HepG2 (cell line): ENCODE data around the gene CD44. TPM values are rescaled to one million over a fixed set of nuclear protein-coding genes. Genes with fewer than 3 reads are reported as not detected.

Experiments used
- ATAC-seq: fragments of 200-7000 bp; cut with Tn5 transposase; 3 replicates; pipeline ENCODE4 v1.9.1; 2020; ENCODE audit warnings: mild to moderate bottlenecking, moderate library complexity
- BruUV-seq: library from RNA; stranded (reverse); fragments of 400-500 nt; replicated peaks from 2 replicates; lab custom pipeline; 2021; lab: Mats Ljungman, UMichigan
- CTCF ChIA-PET: fragments of 300-600 bp; formaldehyde crosslinking; extraction: SDS; loops from one replicate; lab custom pipeline; 2021; ENCODE audit warnings: low total read pairs, inconsistent platforms, low intra/inter-chr PET ratio; lab: Yijun Ruan, JAX
- POLR2A ChIA-PET: fragments of 350-600 bp; sonication (Branson Sonifier 250); formaldehyde crosslinking; loops from one replicate; lab custom pipeline; 2020; ENCODE audit warnings: antibody characterized with exemption, inconsistent platforms; lab: Yijun Ruan, JAX
- DNase-seq: peaks from one replicate; pipeline ENCODE4 v3.0.0-alpha.2; 2015; ENCODE audit warnings: low spot score
- FAIRE-seq: peaks from 3 replicates; lab custom pipeline; 2011; peaks lifted over from hg19 to GRCh38; lab: Jason Lieb, UNC
- H2AFZ ChIP-seq: one replicate; pipeline ENCODE4 v1.6.1; 2011; ENCODE audit warnings: low read length, inconsistent platforms
- H3K27ac ChIP-seq: fragments of 300-600 bp; 3 replicates; pipeline ENCODE4 v1.8.0; 2011; ENCODE audit warnings: mixed run types, mild to moderate bottlenecking, mixed read lengths, low read length, inconsistent platforms; ENCODE audit not compliant: insufficient read depth; ENCODE audit errors: extremely low read length
- H3K27me3 ChIP-seq, 2 experiments: fragments of 200-600 bp in 1 of 2; 2 replicates in 1 of 2; 3 replicates in 1 of 2; pipeline versions ENCODE4 v1.6.0 to v1.8.0; 2011; ENCODE audit warnings: low read length in 2 of 2, mild to moderate bottlenecking in 2 of 2, moderate library complexity in 2 of 2, inconsistent platforms in 1 of 2; ENCODE audit not compliant: insufficient read depth in 2 of 2, control insufficient read depth in 1 of 2
- H3K36me3 ChIP-seq, 2 experiments: fragments of 200-600 bp in 1 of 2; replicated peaks in 1 of 2; 2 replicates in 1 of 2; 3 replicates in 1 of 2; pipeline versions ENCODE4 v1.5.1 to v1.8.0; 2011; ENCODE audit warnings: low read length in 2 of 2, inconsistent platforms in 1 of 2; ENCODE audit not compliant: insufficient read depth in 2 of 2, control insufficient read depth in 1 of 2
- H3K4me1 ChIP-seq: 2 replicates; pipeline ENCODE4 v1.5.1; 2012; ENCODE audit warnings: low read length, inconsistent platforms; ENCODE audit not compliant: insufficient read depth
- H3K4me2 ChIP-seq: 2 replicates; pipeline ENCODE4 v1.6.0; 2011; ENCODE audit warnings: low read depth, low read length, inconsistent platforms
- H3K4me3 ChIP-seq, 3 experiments: fragments of 200-600 bp in 1 of 3; sonication (generic), shearing (Covaris generic) in 1 of 3; replicated peaks in 1 of 3; 2 replicates each; pipeline ENCODE4 v1.5.1; 2011 to 2016; ENCODE audit warnings: low read length in 3 of 3, inconsistent platforms in 2 of 3, low read depth in 2 of 3, mild to moderate bottlenecking in 2 of 3, control low read depth in 1 of 3, mixed read lengths in 1 of 3; ENCODE audit not compliant: insufficient read depth in 1 of 3
- H3K79me2 ChIP-seq: one replicate; pipeline ENCODE4 v1.6.1; 2011; ENCODE audit warnings: low read length, inconsistent platforms; ENCODE audit not compliant: insufficient read depth
- H3K9ac ChIP-seq: 2 replicates; pipeline ENCODE4 v1.6.0; 2011; ENCODE audit warnings: mild to moderate bottlenecking, low read depth, low read length, inconsistent platforms; ENCODE audit not compliant: insufficient read depth
- H3K9me3 ChIP-seq: 2 replicates; pipeline ENCODE4 v1.5.1; 2012; ENCODE audit warnings: mild to moderate bottlenecking, low read length
- H4K20me1 ChIP-seq: 2 replicates; pipeline ENCODE4 v1.6.0; 2011; ENCODE audit warnings: inconsistent platforms, mild to moderate bottlenecking, low read length, moderate library complexity; ENCODE audit not compliant: insufficient read depth
- CEBPB ChIP-seq: IDR thresholded peaks from 2 replicates; pipeline ENCODE4 v1.6.1; 2011; ENCODE audit warnings: low read depth, low read length, improper control_type of control experiment, borderline replicate concordance
- CEBPG ChIP-seq: IDR thresholded peaks from 2 replicates; pipeline ENCODE4 v1.6.1; 2016
- ELF3 ChIP-seq: IDR thresholded peaks from 2 replicates; pipeline ENCODE4 v1.6.1; 2016; ENCODE audit warnings: missing genetic modification reagents, missing compliant biosample characterization
- EP300 ChIP-seq, 3 experiments: sonication (generic) in 1 of 3; formaldehyde crosslinking in 1 of 3; IDR thresholded peaks; 2 replicates each; pipeline versions ENCODE4 v1.5.1 to v1.6.1; 2011 to 2020; ENCODE audit warnings: low read depth in 2 of 3, low read length in 2 of 3, borderline replicate concordance in 1 of 3, improper control_type of control experiment in 1 of 3, mild to moderate bottlenecking in 1 of 3, missing genetic modification reagents in 1 of 3, moderate library complexity in 1 of 3
- FOXA3 ChIP-seq: IDR thresholded peaks from 2 replicates; pipeline ENCODE4 v1.6.1; 2016; ENCODE audit warnings: missing genetic modification reagents, missing compliant biosample characterization
- GATAD2A ChIP-seq: IDR thresholded peaks from 2 replicates; pipeline ENCODE4 v1.6.1; 2016
- GTF2F1 ChIP-seq: fragments of 150-350 bp; IDR thresholded peaks from 2 replicates; pipeline ENCODE4 v1.6.1; 2014; ENCODE audit warnings: low read length
- KDM5B ChIP-seq: sonication (generic); formaldehyde crosslinking; IDR thresholded peaks from 2 replicates; pipeline ENCODE4 v1.4.0; 2020; ENCODE audit warnings: missing genetic modification reagents, mild to moderate bottlenecking, borderline replicate concordance
- MEIS2 ChIP-seq: sonication (generic); formaldehyde crosslinking; IDR thresholded peaks from 2 replicates; pipeline ENCODE4 v1.9.0; 2021; ENCODE audit warnings: mild to moderate bottlenecking, missing genetic modification reagents
- MTF2 ChIP-seq: sonication (generic); formaldehyde crosslinking; IDR thresholded peaks from 2 replicates; pipeline ENCODE4 v1.5.0; 2020; ENCODE audit warnings: missing genetic modification reagents, borderline replicate concordance
- NKX3-1 ChIP-seq: sonication (generic); formaldehyde crosslinking; IDR thresholded peaks from 2 replicates; pipeline ENCODE4 v1.5.0; 2020; ENCODE audit warnings: missing genetic modification reagents
- RARA ChIP-seq: IDR thresholded peaks from 2 replicates; pipeline ENCODE4 v1.6.1; 2016; ENCODE audit warnings: missing genetic modification reagents, missing compliant biosample characterization
- RXRB ChIP-seq: IDR thresholded peaks from 2 replicates; pipeline ENCODE4 v1.6.1; 2016; ENCODE audit warnings: borderline replicate concordance, missing genetic modification reagents, missing compliant biosample characterization
- SOX13 ChIP-seq, 3 experiments: fragments of 450-650 bp in 1 of 3; sonication (generic) in 1 of 3; formaldehyde crosslinking in 1 of 3; IDR thresholded peaks in 2 of 3; conservative IDR thresholded peaks in 1 of 3; 2 replicates each; pipeline versions ENCODE4 v1.5.0 to v1.6.1; 2016 to 2020; ENCODE audit warnings: antibody characterized with exemption in 1 of 3, mild to moderate bottlenecking in 1 of 3, missing compliant biosample characterization in 1 of 3, missing genetic modification reagents in 1 of 3, moderate library complexity in 1 of 3
- TRIM24 ChIP-seq: sonication (generic); formaldehyde crosslinking; IDR thresholded peaks from 2 replicates; pipeline ENCODE4 v1.8.0; 2022; ENCODE audit warnings: mild to moderate bottlenecking, missing genetic modification reagents
- ZNF747 ChIP-seq: sonication (generic); formaldehyde crosslinking; IDR thresholded peaks from 2 replicates; pipeline ENCODE4 v1.8.1; 2023; ENCODE audit warnings: missing genetic modification reagents, mild to moderate bottlenecking, borderline replicate concordance
- WGBS: methylation state at CpG from one replicate; pipeline ENCODE4 v1.1.6; 2017; ENCODE audit warnings: low lambda C conversion rate; 5-methylcytosine and 5-hydroxymethylcytosine counted together
- in situ Hi-C: cut with HindIII; loops from 2 replicates; pipeline ENCODE4 v1.10.0; 2017; ENCODE audit warnings: low pct_unique_long_range_greater_than_20kb; ENCODE audit not compliant: extremely low pct_ligation_motif_present
- intact Hi-C: fragments of 100-400 bp; cut with micrococcal nuclease; formaldehyde crosslinking; loops from one replicate; pipeline ENCODE4 v1.10.0; 2022; ENCODE audit not compliant: unreplicated experiment
- polyA plus RNA-seq, 8 experiments: library from polyadenylated mRNA; depleted of rRNA in 3 of 8; stranded (reverse) in 7 of 8; unstranded in 1 of 8; fragments of >200 nt; fragmentation: Illumina TruSeq in 4 of 8; extraction: Trizol in 4 of 8; gene quantifications; 2 replicates each; pipeline versions ENCODE4 v1.2.1 to v1.2.3, GENCODE V29; 2011 to 2016; ENCODE audit warnings: low read depth in 4 of 8, missing spikeins in 1 of 8, mixed read lengths in 1 of 8; ENCODE audit not compliant: insufficient read depth in 1 of 8
- total RNA-seq, 5 experiments: library from RNA; depleted of rRNA; stranded (reverse); fragments of >200 nt; fragmentation: Illumina TruSeq; extraction: Trizol; gene quantifications; 2 replicates each; pipeline ENCODE4 v1.2.3, GENCODE V29; 2016; ENCODE audit warnings: low read depth in 1 of 5
- TF ChIP-seq, protein P1 (sequence below): IDR thresholded peaks from 2 replicates; pipeline ENCODE4 v1.4.0; 2020; ENCODE audit warnings: mild to moderate bottlenecking, missing genetic modification reagents

Gene CD44
- total and polyA plus RNA-seq, 2 of the 13 experiments (the other 11 are each of a cell fraction or from before 2014, with no cell fraction given) = 0.02 to 0.11 TPM

DNA sequence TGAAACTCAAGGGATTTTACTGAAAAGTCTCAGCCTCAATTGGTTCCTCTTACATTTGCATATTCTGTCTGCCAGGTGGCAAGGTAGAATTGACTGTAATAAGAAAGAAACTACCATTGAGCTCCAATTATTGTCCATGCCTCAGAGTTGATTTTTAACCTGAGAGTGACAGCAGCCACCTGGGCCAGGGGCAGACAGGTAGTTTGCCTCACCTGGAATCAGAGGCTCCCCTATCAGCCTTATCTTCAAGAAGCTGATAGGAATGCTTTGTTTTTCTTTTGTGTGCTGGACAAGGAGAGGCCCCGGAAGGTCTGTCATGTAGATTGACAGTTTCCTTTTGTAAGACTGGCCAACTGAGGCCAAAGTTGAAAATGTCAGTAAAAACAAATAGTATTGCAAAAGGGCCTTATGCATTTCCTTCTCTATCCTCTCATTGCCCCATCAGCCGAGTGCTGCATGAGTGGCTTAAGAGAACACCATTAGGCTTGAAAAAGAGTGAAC, 34.1 kb downstream of the CD44 start:
- FAIRE-seq = no peak
- Histone ChIP-seq H3K9me3 (no peaks in the 10 kb centered on the region), H2AFZ (no peak overlapping the region), H3K4me1 (peaks cover 20% of the 10 kb centered on the region), H3K27me3 (no peaks in the 10 kb centered on the region; a peak in 1 of 5 replicates), H3K4me2 (peak overlapping the region; percentile 34), H3K79me2 (no peaks in the 10 kb centered on the region), H3K27ac (no peak overlapping the region), H3K4me3 (no peak overlapping the region), H3K36me3 (no peaks in the 10 kb centered on the region), H3K9ac (no peak overlapping the region), H4K20me1 (no peaks in the 10 kb centered on the region)
- intact Hi-C loops (no loop called here), in situ Hi-C loops (loop anchor here (10.0 kb wide), 1 partner anchor 58 kb away; no protein-coding TSS in a partner anchor)
- POLR2A ChIA-PET = no interaction called here
- DNase-seq = peak; percentile 38
- 0% methylated on average over 2 of the region's 2 CpGs for WGBS
- CTCF ChIA-PET = no interaction called here
- no TSS peak for BruUV-seq
- peak; percentile 85 for ATAC-seq
- TF ChIP-seq ELF3 (CRISPR knock-in tag) = peak; percentile 82
- TF ChIP-seq GATAD2A (CRISPR knock-in tag) = peak; percentile 57; the same call in 1 of the 2 replicates
- peak; percentile 39; the same call in 1 of the 2 replicates for TF ChIP-seq MEIS2
- TF ChIP-seq TRIM24 (CRISPR knock-in tag) = peak; percentile 24; the same call in 1 of the 2 replicates
- peak; percentile 69 for TF ChIP-seq CEBPG (CRISPR knock-in tag)
- no peak for TF ChIP-seq MTF2 (CRISPR knock-in tag)
- peak; percentile 84 for TF ChIP-seq SOX13 (IDR thresholded peaks at IDR 0.05)
- peak in 1 of 2 experiments; percentile 83; a peak in 2 of 4 replicates for TF ChIP-seq SOX13 (CRISPR knock-in tag; conservative IDR thresholded peaks at IDR 0.05 in 1 of 2, IDR thresholded peaks at IDR 0.05 in 1 of 2)
- TF ChIP-seq RXRB = peak; percentile 83
- no peak for TF ChIP-seq ZNF747 (CRISPR knock-in tag)
- TF ChIP-seq KDM5B = no peak
- TF ChIP-seq GTF2F1 = no peak
- TF ChIP-seq, protein P1, sequence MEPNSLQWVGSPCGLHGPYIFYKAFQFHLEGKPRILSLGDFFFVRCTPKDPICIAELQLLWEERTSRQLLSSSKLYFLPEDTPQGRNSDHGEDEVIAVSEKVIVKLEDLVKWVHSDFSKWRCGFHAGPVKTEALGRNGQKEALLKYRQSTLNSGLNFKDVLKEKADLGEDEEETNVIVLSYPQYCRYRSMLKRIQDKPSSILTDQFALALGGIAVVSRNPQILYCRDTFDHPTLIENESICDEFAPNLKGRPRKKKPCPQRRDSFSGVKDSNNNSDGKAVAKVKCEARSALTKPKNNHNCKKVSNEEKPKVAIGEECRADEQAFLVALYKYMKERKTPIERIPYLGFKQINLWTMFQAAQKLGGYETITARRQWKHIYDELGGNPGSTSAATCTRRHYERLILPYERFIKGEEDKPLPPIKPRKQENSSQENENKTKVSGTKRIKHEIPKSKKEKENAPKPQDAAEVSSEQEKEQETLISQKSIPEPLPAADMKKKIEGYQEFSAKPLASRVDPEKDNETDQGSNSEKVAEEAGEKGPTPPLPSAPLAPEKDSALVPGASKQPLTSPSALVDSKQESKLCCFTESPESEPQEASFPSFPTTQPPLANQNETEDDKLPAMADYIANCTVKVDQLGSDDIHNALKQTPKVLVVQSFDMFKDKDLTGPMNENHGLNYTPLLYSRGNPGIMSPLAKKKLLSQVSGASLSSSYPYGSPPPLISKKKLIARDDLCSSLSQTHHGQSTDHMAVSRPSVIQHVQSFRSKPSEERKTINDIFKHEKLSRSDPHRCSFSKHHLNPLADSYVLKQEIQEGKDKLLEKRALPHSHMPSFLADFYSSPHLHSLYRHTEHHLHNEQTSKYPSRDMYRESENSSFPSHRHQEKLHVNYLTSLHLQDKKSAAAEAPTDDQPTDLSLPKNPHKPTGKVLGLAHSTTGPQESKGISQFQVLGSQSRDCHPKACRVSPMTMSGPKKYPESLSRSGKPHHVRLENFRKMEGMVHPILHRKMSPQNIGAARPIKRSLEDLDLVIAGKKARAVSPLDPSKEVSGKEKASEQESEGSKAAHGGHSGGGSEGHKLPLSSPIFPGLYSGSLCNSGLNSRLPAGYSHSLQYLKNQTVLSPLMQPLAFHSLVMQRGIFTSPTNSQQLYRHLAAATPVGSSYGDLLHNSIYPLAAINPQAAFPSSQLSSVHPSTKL (CRISPR knock-in tag) = peak; percentile 65
- TF ChIP-seq RARA = peak; percentile 64
- TF ChIP-seq FOXA3 = peak; percentile 22; the same call in 1 of the 2 replicates
- peak in 1 of 2 experiments; percentile 63; a peak in 1 of 4 replicates for TF ChIP-seq EP300 (IDR thresholded peaks at IDR 0.05; ENCODE audit: low read depth in 2 of 2, low read length in 2 of 2)
- TF ChIP-seq EP300 (CRISPR knock-in tag; IDR thresholded peaks at IDR 0.05; ENCODE audit: borderline replicate concordance) = no peak
- TF ChIP-seq CEBPB = peak; percentile 90
- no peak for TF ChIP-seq NKX3-1
